HG03575 (cell line): ENCODE measurements around the gene ATP13A4.
"Not testable (repeated sequence)": the region's sequence is repeated elsewhere in the genome, so short reads cannot be mapped to it uniquely, and the experiment has no call there.

ENCODE experiments used
- ATAC-seq: cut with Tn5 transposase; IDR thresholded peaks from one replicate; pipeline ENCODE4 v1.9.1; 2021; ENCODE audit not compliant: unreplicated experiment, insufficient number of reproducible peaks, low FRiP score; ENCODE audit errors: extremely low read depth

Gene ATP13A4

DNA sequence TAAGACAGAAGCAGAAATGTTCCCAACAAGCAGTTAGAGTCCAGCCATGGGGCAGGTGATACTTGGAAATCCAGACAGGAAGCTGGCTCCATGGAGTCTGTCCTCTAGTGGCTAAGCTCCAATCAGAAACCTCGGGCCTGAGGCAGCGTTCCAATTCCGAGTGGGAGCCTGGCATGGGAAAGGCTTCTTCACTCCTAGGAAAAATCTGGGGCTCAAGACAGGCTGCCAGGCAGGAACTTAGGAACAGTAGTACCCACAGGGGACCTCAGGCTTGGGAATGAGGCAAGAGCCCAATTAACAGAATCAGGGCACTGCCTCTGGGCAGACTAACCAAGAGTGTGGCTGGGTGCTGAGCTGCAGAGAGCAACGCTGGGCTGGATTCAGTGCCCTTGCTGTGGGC, 6.2 kb upstream of the ATP13A4 start:
- no peak for ATAC-seq

DNA sequence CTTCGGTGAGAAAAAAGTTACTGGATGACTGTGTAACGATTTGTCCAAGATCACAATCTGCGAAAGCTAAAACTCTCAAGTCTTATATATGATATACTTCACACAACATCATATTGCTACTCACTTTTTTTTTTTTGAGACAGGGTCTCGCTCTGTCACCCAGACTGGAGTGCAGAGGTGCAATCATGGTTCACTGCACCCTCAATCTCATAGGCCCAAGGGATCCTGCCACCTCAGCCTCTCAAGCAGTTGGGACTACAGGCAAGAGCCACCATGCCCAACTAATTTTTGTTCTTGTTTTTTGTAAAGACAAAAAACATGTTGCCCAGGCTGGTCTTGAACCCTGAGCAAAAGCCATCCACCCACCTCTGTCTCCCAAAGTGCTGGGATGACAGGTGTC, 5.4 kb upstream of the ATP13A4 start:
- no peak for ATAC-seq

- no peak for ATAC-seq
Observed at GRCh38 chr3:193559100-193559499, 4.4 kb upstream of the ATP13A4 start.

GRCh38 chr3:193556841-193557240, 2.1 kb upstream of the ATP13A4 start:
- ATAC-seq: no peak

DNA sequence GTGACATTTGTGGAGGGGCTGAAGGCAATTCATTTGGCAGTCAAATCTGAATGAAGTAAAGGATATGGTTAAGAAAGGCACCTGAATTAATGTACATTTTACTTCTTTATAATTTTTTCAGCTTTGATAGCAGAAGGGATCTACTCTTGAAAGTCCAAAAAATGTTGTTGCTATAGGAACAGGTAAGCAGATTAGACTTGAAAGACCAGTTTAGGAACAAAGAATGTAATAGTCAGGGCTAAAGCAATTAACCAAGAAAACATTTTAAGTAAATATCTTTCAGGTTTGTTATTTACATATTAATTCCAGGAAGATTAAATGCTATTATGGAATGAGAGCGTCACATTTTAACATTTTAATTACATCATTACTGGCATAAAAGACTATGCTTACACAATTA, 1.1 kb downstream of the ATP13A4 start:
- no peak for ATAC-seq

DNA sequence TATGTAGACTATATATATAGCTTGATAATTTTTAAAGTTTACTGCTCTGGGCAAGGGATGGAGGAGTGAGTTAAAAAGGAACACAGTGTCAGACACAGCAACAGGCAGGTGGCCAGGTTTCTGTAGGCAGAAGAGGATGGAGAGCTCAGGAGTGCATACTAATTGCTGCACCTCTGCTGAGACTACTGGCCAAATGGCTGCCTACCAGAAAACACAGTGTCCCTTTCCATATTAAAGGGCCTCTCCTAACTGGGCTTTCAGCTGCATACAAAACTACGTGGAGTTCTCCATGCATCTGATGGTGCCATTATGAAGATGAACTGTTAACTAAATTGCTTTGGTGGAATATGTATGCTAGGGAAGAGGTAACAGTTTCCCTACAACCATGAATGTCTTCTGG, 1.8 kb downstream of the ATP13A4 start:
- no peak for ATAC-seq

- ATAC-seq: no peak
Observed at GRCh38 chr3:193548406-193548805, 6.3 kb downstream of the ATP13A4 start.

- no peak for ATAC-seq
Observed at GRCh38 chr3:193546129-193546528, 8.6 kb downstream of the ATP13A4 start.

- ATAC-seq: no peak
Observed at GRCh38 chr3:193545304-193545703, 9.4 kb downstream of the ATP13A4 start.

GRCh38 chr3:193544289-193544688, 10.4 kb downstream of the ATP13A4 start:
- ATAC-seq: no peak

GRCh38 chr3:193530231-193531165, 24.2 kb downstream of the ATP13A4 start:
- ATAC-seq: no peak

DNA sequence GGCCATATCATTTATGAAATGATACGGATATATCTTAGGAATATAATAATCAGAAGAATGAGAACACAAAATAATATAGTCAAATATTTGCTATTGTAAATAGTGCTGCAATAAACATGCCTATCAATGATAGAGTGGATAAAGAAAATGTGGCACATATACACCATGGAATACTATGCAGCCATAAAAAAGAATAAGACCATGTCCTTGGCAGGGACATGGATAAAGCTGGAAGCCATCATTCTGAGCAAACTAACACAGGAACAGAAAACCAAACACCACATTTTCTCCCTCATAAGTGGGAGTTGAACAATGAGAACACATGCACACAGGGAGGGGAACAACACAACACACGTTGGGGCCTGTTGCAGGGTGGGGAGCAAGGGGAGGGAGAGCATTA, 28.6 kb downstream of the ATP13A4 start:
- ATAC-seq: not testable (repeated sequence)

DNA sequence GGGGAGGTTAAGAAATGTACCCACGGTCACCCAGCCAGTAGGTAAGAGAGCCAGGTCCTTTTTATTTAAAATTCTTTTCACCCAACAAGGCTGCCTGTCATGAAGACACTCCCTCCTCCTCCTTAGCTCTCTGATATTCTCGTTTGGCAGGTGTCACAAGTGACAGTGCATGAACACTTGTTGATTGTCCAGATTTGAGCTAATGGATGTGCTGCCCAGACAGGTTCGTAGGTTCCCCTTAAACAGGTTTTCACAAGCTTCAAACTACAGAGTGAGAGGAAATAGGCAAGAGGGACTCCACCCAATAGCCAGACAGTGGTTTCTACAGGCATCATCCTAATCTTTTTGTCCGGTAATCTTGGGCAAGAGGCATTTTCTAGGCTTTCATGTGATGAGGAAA, 32.2 kb downstream of the ATP13A4 start:
- ATAC-seq: no peak

DNA sequence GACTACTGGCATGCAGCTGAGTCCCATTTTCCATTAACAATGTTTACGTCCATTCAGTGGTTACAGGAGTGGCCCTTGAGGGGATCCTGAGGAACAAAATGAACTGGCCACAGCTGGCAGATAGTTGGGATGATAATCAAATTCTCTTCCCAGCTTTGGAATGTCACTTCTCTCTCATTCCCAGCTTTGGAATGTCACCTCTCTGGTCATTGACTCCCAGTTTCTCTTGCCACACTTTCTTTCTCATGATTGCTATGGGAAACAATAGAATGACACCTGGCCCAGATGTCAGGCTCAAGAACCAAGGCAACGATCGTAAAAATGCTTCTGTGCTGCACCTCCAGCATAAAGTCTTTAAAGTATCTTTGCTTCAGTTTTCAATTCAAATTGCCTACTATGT, 34.0 kb downstream of the ATP13A4 start:
- ATAC-seq: no peak

DNA sequence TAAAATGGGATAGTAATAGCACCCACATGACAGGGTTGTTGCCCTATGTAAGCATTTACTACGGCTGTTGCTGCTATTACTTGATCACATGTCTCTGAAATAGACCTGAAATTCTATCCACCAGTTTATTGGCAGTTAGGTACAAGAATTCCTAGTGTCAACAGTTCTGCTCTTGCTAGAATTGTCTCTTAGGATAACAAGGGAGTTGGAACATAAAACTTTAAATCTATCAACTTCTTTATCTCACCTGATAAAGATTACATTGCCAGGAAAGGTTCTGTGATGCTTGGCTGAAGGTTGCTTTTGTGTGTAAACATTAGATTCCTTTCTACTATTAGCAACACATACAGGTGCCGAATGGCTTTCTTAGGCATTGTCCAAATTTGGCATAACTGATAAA, 38.7 kb downstream of the ATP13A4 start:
- no peak for ATAC-seq

GRCh38 chr3:193510154-193510553, 44.5 kb downstream of the ATP13A4 start:
- ATAC-seq: no peak

- no peak for ATAC-seq
Observed at GRCh38 chr3:193509103-193509965, 45.4 kb downstream of the ATP13A4 start.

DNA sequence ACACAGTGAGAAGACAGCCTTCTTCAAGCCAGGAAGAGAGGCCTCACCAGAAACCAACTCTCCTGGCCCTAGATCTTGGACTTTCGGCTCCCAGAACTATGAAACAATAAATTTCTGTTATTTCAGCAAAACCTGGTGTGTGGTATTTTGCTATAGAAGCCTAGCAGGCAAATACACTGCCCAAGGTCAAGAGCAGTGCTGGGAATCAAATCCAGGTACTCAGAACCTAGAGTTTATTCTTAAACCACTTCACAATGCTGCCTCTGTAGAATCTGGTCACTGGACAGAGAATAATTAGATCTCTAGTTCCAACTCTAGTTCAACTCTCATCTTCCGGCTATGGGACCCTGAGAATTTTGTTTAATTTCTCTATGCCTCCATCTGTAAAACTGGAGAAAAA, 46.6 kb downstream of the ATP13A4 start:
- ATAC-seq: no peak

GRCh38 chr3:193507566-193507965, 47.1 kb downstream of the ATP13A4 start:
- no peak for ATAC-seq

DNA sequence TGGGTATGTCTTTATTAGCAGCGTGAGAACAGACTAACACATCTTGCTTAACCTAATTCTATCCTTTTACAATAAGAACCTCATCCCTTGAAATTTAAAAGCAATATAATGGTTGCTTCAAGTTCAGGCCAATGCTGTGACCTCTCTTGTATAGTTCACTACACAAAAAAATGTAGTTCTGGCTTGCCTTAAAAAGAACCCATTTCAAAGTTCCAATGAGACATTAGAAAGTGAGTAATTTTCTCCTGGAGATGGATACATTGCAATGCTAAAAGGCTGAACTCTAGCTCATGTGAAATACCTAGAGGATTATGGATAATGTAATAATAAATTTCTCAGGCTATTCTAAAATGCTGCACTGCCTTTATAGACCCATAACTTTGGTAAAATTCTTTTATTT, 47.8 kb downstream of the ATP13A4 start:
- ATAC-seq: no peak
